SK-N-SH (cell line): ENCODE data around the gene MLF2. TPM values are rescaled to one million over a fixed set of nuclear protein-coding genes. Genes with fewer than 3 reads are reported as not detected.

Experiments
- CTCF ChIA-PET: fragments of 300-600, 350-600 bp; formaldehyde crosslinking; extraction: SDS; loops from one replicate; lab custom pipeline; 2021; lab: Yijun Ruan, JAX
- POLR2A ChIA-PET: fragments of 350-600 bp; sonication (Branson Sonifier 250); formaldehyde crosslinking; extraction: SDS; loops from one replicate; lab custom pipeline; 2020; ENCODE audit warnings: antibody characterized with exemption, inconsistent platforms; lab: Yijun Ruan, JAX
- DNase-seq: peaks from one replicate; pipeline ENCODE4 v3.0.0; 2012
- H2AFZ ChIP-seq: fragments of 200-600 bp; sonication (generic); 2 replicates; pipeline ENCODE4 v1.8.1; 2016; ENCODE audit warnings: antibody characterized with exemption, mild to moderate bottlenecking, low read depth
- H3F3A ChIP-seq: fragments of 200-600 bp; sonication (generic); replicated peaks from 2 replicates; pipeline ENCODE3; 2016; ENCODE audit warnings: antibody characterized with exemption, mild to moderate bottlenecking; ENCODE audit not compliant: insufficient read depth
- H3K27ac ChIP-seq, 2 experiments: fragments of 200-500 bp in 1 of 2; fragments of 200-600 bp in 1 of 2; sonication (Bioruptor generic) in 1 of 2; sonication (generic), shearing (Covaris generic) in 1 of 2; 2 replicates each; pipeline versions ENCODE4 v1.5.1 to v1.6.1; 2014 to 2016; ENCODE audit warnings: low read depth in 2 of 2, inconsistent platforms in 1 of 2, low read length in 1 of 2, mild to moderate bottlenecking in 1 of 2, mixed read lengths in 1 of 2
- H3K27me3 ChIP-seq: fragments of 200-600 bp; sonication (generic), shearing (Covaris generic); 2 replicates; pipeline ENCODE4 v1.6.1; 2016; ENCODE audit warnings: mixed run types; ENCODE audit not compliant: insufficient read depth
- H3K36me3 ChIP-seq, 2 experiments: fragments of 200-500 bp in 1 of 2; fragments of 200-600 bp in 1 of 2; sonication (Bioruptor generic) in 1 of 2; sonication (generic) in 1 of 2; replicated peaks in 1 of 2; 2 replicates each; pipeline versions ENCODE3 to v1.5.1; 2014 to 2016; ENCODE audit warnings: low read length in 1 of 2, mild to moderate bottlenecking in 1 of 2; ENCODE audit not compliant: insufficient read depth in 2 of 2, control insufficient read depth in 1 of 2
- H3K4me1 ChIP-seq, 2 experiments: fragments of 200-500 bp in 1 of 2; fragments of 200-600 bp in 1 of 2; sonication (Bioruptor generic) in 1 of 2; sonication (generic), shearing (Covaris generic) in 1 of 2; 2 replicates each; pipeline versions ENCODE4 v1.5.1 to v1.6.1; 2014 to 2016; ENCODE audit warnings: low read depth in 1 of 2, low read length in 1 of 2, mixed run types in 1 of 2; ENCODE audit not compliant: insufficient read depth in 2 of 2, control insufficient read depth in 1 of 2
- H3K4me2 ChIP-seq: fragments of 200-600 bp; sonication (generic), shearing (Covaris generic); 2 replicates; pipeline ENCODE4 v1.6.1; 2017; ENCODE audit warnings: mixed run types
- H3K4me3 ChIP-seq, 2 experiments: fragments of 200-500 bp in 1 of 2; fragments of 200-600 bp in 1 of 2; sonication (Bioruptor generic) in 1 of 2; sonication (generic), shearing (Covaris generic) in 1 of 2; 2 replicates each; pipeline versions ENCODE4 v1.5.1 to v1.8.1; 2014 to 2016; ENCODE audit warnings: low read depth in 2 of 2, inconsistent platforms in 1 of 2, low read length in 1 of 2, mild to moderate bottlenecking in 1 of 2, mixed read lengths in 1 of 2, moderate library complexity in 1 of 2
- H3K79me2 ChIP-seq: fragments of 200-600 bp; sonication (generic); 2 replicates; pipeline ENCODE4 v1.8.1; 2017; ENCODE audit warnings: mild to moderate bottlenecking; ENCODE audit not compliant: insufficient read depth
- H3K9ac ChIP-seq: fragments of 200-600 bp; sonication (generic); 2 replicates; pipeline ENCODE4 v1.6.1; 2017; ENCODE audit warnings: mixed run types
- H3K9me2 ChIP-seq: fragments of 200-600 bp; sonication (generic); 2 replicates; pipeline ENCODE4 v1.6.1; 2017; ENCODE audit warnings: mixed run types
- H3K9me3 ChIP-seq: fragments of 200-600 bp; sonication (generic); 2 replicates; pipeline ENCODE4 v1.6.1; 2017; ENCODE audit warnings: mixed run types, mild to moderate bottlenecking, moderate library complexity
- H4K20me1 ChIP-seq: fragments of 200-600 bp; sonication (generic); 2 replicates; pipeline ENCODE4 v1.6.1; 2017; ENCODE audit warnings: mild to moderate bottlenecking, mixed run types; ENCODE audit not compliant: insufficient read depth
- EP300 ChIP-seq, 2 experiments: IDR thresholded peaks; 2 replicates each; pipeline versions ENCODE4 v1.4.0 to v1.6.1; 2012; ENCODE audit warnings: borderline replicate concordance in 1 of 2, low read depth in 1 of 2, low read length in 1 of 2
- EZH2phosphoT487 ChIP-seq: fragments of 200-600 bp; sonication (generic); IDR thresholded peaks from 2 replicates; pipeline ENCODE4 v1.6.1; 2017; ENCODE audit warnings: low read depth, mixed run types, mild to moderate bottlenecking, antibody characterized with exemption, moderate library complexity, borderline replicate concordance
- FOXJ3 ChIP-seq: sonication (generic); formaldehyde crosslinking; IDR thresholded peaks from 2 replicates; pipeline ENCODE4 v1.5.1; 2020; ENCODE audit warnings: mild to moderate bottlenecking, missing genetic modification reagents
- FOXM1 ChIP-seq: IDR thresholded peaks from 2 replicates; pipeline ENCODE4 v1.4.0; 2012; ENCODE audit warnings: low read depth, mild to moderate bottlenecking
- JUND ChIP-seq: IDR thresholded peaks from 2 replicates; pipeline ENCODE4 v1.4.0; 2012
- NFIC ChIP-seq: IDR thresholded peaks from 2 replicates; pipeline ENCODE4 v1.4.0; 2012; ENCODE audit warnings: borderline replicate concordance
- RAD21 ChIP-seq: IDR thresholded peaks from 2 replicates; pipeline ENCODE4 v1.6.1; 2012; ENCODE audit warnings: mild to moderate bottlenecking, low read length
- RFX5 ChIP-seq: IDR thresholded peaks from 2 replicates; pipeline ENCODE4 v1.6.1; 2012; ENCODE audit warnings: mild to moderate bottlenecking, improper control_type of control experiment, low read length
- TEAD4 ChIP-seq: IDR thresholded peaks from 2 replicates; pipeline ENCODE4 v1.4.0; 2012; ENCODE audit warnings: mild to moderate bottlenecking, borderline replicate concordance; ENCODE audit not compliant: insufficient read depth
- USF2 ChIP-seq: fragments of 150-350 bp; IDR thresholded peaks from 2 replicates; pipeline ENCODE4 v1.6.1; 2017; ENCODE audit warnings: antibody characterized with exemption, low read length, low read depth, borderline replicate concordance
- WGBS: methylation state at CpG from one replicate; pipeline ENCODE4 v1.1.6; 2017; ENCODE audit warnings: low lambda C conversion rate; 5-methylcytosine and 5-hydroxymethylcytosine counted together
- polyA plus RNA-seq, 3 experiments: library from polyadenylated mRNA; depleted of rRNA; stranded (reverse); fragments of >200 nt; gene quantifications; 2 replicates each; pipeline ENCODE4 v1.2.3, GENCODE V29; 2012
- TF ChIP-seq, protein P1 (sequence below): IDR thresholded peaks from 2 replicates; pipeline ENCODE4 v1.4.0; 2012; ENCODE audit warnings: low read depth, borderline replicate concordance
- TF ChIP-seq, protein P2 (sequence below): IDR thresholded peaks from 2 replicates; pipeline ENCODE4; 2012

MLF2 gene
- polyA plus RNA-seq, 1 of the 3 experiments (the other 2 are of a cell fraction): 535 TPM

DNA sequence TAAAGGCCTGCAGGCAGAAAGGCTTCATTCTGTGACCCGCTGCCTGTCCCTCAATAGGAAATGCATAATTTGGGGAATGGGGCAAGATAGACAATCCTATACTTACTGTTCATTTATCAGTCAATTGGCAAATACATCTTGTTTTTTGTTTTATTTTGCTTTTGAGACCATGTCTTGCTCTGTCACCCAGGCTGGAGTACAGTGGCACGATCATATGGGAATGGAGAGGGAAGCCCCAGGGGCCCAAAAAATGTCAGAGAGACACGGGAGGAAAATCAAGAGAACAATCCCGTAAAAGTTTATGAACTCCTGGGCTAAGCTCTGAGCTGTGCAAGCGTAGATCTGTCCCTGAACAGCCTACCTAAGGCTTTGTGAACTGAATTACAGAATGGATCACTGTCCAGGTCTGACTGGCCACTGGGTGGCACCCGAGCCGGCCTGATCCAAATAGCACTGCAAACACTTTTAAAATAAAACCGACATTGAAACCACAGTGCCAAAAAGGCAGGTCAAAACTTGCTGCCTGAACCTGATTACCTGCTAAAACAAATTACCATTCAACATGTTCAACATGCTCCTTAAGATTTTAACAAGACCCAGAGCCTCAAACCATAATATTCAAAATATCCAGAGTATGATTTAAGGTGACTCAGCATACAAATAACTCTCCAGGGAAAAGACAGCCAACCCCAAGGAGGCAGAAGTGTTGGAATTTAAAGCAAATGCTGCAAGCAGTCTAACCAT lies 17.3 kb downstream of the MLF2 start (continued):
- TF ChIP-seq EP300 (IDR thresholded peaks at IDR 0.05; ENCODE audit: borderline replicate concordance in 1 of 2, low read depth in 1 of 2, low read length in 1 of 2) (no peak), RFX5 (no peak), RAD21 (peak; percentile 84), NFIC (no peak), JUND (peak; percentile 25; the same call in 1 of the 2 replicates), USF2 (no peak), TEAD4 (no peak), EZH2phosphoT487 (no peak)

DNA sequence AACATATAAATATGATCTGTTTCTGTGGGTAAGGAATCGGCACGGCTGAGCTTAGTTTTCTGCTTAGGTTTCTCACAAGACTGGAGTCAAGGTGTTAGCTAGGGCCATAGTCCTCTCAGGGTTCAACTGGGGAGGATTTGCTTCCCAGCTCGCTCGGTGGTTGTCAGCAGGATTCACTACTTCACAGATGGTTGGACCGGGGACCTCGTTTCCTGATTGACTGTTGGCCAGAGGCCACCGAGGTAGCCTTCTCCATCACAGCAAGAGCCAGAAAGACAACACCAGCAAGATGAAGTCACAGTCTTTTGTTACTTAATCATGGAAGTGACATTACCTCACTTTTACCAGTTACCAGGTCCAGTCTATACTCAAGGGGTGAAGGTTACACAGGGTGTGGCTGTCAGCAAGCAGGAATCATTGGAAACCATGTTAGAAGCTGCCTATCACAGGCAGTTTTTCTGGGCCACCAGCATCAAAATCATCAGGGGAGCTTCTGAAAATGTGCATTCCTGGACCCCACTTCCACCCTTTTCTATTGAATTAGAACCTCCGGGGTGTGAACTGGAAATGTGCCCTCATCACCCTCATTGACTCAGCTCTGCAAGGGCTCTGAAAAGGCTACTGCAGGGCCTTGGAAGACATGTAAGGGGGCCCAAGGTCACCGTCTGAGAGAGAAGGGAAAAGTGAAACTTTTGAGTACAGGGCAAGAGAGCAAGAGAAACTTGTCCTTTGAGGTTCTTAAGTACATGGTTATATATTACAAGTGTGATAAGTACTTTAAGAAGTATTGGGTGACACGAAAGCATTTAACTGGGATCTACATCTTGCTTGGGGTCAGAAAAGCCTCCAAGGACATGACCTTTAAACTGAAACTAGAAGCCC lies 18.2 kb downstream of the MLF2 start:
- no peak overlapping the region for H2AFZ ChIP-seq
- no peaks in the 10 kb centered on the region for H3K9me3 ChIP-seq
- no peak overlapping the region for H3K4me3 ChIP-seq
- H4K20me1 ChIP-seq: no peaks in the 10 kb centered on the region
- WGBS: 91% methylated on average over 10 of the region's 10 CpGs
- H3K4me2 ChIP-seq: no peak overlapping the region
- ChIA-PET CTCF (interaction anchor here (0.6 to 9.5 kb wide), 11 partner anchors 10 to 119 kb away, joined by 3 to 80 read pairs (median 5); partner anchors contain the start of genes COPS7A, MLF2 and PTMS), POLR2A (interaction anchor here (0.7 kb wide), 1 partner anchor 11 kb away, joined by 3 read pairs; the partner anchor contains the start of gene COPS7A)
- H3F3A ChIP-seq: peaks cover 15% of the 10 kb centered on the region
- no peak overlapping the region for H3K9ac ChIP-seq
- DNase-seq: no peak
- peaks cover 0 to 6% of the 10 kb centered on the region in 2 experiments; a peak in 1 of 4 replicates for H3K4me1 ChIP-seq
- no peaks in the 10 kb centered on the region for H3K79me2 ChIP-seq
- H3K9me2 ChIP-seq: no peaks in the 10 kb centered on the region
- no peaks in the 10 kb centered on the region for H3K27me3 ChIP-seq
- peaks cover 10 to 25% of the 10 kb centered on the region in 2 experiments for H3K36me3 ChIP-seq
- H3K27ac ChIP-seq: peak overlapping the region in 1 of 2 experiments; percentile 50; a peak in 1 of 4 replicates
- no peak for TF ChIP-seq NFIC

- Histone ChIP-seq H3K4me2 (no peak overlapping the region), H3K79me2 (peaks cover 8% of the 10 kb centered on the region; the same call in 1 of the 2 replicates), H3F3A (peaks cover 4% of the 10 kb centered on the region), H3K4me1 (peaks cover 0 to 4% of the 10 kb centered on the region in 2 experiments; a peak in 1 of 4 replicates), H3K9ac (no peak overlapping the region), H3K27me3 (no peaks in the 10 kb centered on the region), H2AFZ (no peak overlapping the region), H4K20me1 (no peaks in the 10 kb centered on the region), H3K4me3 (no peak overlapping the region)
- 99% methylated on average over 7 of the region's 8 CpGs for WGBS
- ChIA-PET CTCF (interaction anchor here (0.7 to 9.5 kb wide), 6 partner anchors 22 to 142 kb away, joined by 3 to 80 read pairs (median 4); partner anchors contain the start of gene MLF2), POLR2A (no interaction called here)
- no peak for DNase-seq
- TF ChIP-seq RAD21 (no peak), FOXM1 (no peak), FOXJ3 (CRISPR knock-in tag) (no peak), USF2 (no peak)
- TF ChIP-seq, protein P1, sequence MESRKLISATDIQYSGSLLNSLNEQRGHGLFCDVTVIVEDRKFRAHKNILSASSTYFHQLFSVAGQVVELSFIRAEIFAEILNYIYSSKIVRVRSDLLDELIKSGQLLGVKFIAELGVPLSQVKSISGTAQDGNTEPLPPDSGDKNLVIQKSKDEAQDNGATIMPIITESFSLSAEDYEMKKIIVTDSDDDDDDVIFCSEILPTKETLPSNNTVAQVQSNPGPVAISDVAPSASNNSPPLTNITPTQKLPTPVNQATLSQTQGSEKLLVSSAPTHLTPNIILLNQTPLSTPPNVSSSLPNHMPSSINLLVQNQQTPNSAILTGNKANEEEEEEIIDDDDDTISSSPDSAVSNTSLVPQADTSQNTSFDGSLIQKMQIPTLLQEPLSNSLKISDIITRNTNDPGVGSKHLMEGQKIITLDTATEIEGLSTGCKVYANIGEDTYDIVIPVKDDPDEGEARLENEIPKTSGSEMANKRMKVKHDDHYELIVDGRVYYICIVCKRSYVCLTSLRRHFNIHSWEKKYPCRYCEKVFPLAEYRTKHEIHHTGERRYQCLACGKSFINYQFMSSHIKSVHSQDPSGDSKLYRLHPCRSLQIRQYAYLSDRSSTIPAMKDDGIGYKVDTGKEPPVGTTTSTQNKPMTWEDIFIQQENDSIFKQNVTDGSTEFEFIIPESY: no peak
- TF ChIP-seq, protein P2, sequence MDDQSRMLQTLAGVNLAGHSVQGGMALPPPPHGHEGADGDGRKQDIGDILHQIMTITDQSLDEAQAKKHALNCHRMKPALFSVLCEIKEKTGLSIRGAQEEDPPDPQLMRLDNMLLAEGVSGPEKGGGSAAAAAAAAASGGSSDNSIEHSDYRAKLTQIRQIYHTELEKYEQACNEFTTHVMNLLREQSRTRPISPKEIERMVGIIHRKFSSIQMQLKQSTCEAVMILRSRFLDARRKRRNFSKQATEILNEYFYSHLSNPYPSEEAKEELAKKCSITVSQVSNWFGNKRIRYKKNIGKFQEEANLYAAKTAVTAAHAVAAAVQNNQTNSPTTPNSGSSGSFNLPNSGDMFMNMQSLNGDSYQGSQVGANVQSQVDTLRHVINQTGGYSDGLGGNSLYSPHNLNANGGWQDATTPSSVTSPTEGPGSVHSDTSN: no peak
- TF ChIP-seq, all 33 proteins: peak for 0
- Histone ChIP-seq H3K27ac (no peak overlapping the region), H3K36me3 (peaks cover 19 to 49% of the 10 kb centered on the region in 2 experiments), H3K9me3 (no peaks in the 10 kb centered on the region), H3K9me2 (no peaks in the 10 kb centered on the region)
These were observed 22.8 kb downstream of the MLF2 start for GRCh38 chr12:6730169-6730568.
